Suprapubic skin (tissue), 4 donors: ENCODE data around the gene SYT1.

Experiments
- CTCF ChIP-seq, 2 donors: fragments of 200-600 bp in 1 of 2; fragments of 450-650 bp in 1 of 2; sonication (generic) in 1 of 2; IDR thresholded peaks; one replicate each; pipeline ENCODE4 v1.5.1; 2016 to 2019; ENCODE audit warnings: antibody characterized with exemption in 2 of 2, mild to moderate bottlenecking in 1 of 2, moderate library complexity in 1 of 2
- EP300 ChIP-seq: sonication (generic); formaldehyde crosslinking; IDR thresholded peaks from one replicate; pipeline ENCODE4 v1.6.1; 2017; ENCODE audit warnings: antibody characterized with exemption
- POLR2A ChIP-seq, 2 donors: fragments of 450-650 bp; IDR thresholded peaks; one replicate each; pipeline ENCODE4 v1.6.1; 2017; ENCODE audit warnings: antibody characterized with exemption in 2 of 2, mild to moderate bottlenecking in 2 of 2, moderate library complexity in 2 of 2
- POLR2AphosphoS5 ChIP-seq, 3 donors: sonication (generic); formaldehyde crosslinking; IDR thresholded peaks; one replicate each; pipeline ENCODE4 v1.6.1; 2017; ENCODE audit warnings: antibody characterized with exemption in 3 of 3

GRCh38 chr12:79001404-79001803 lies 136.8 kb downstream of the SYT1 start:
- TF ChIP-seq CTCF (IDR thresholded peaks at IDR 0.05) = no peak
- no peak for TF ChIP-seq POLR2A (IDR thresholded peaks at IDR 0.05)
- no peak for TF ChIP-seq POLR2AphosphoS5 (IDR thresholded peaks at IDR 0.05)
- no peak for TF ChIP-seq EP300
